IMR-90 (cell line): ENCODE data around the gene COLEC12.

ENCODE experiments used
- CEBPB ChIP-seq: IDR thresholded peaks from 2 replicates; pipeline ENCODE4 v1.6.1; 2012; ENCODE audit warnings: low read depth, low read length, improper control_type of control experiment
- FOS ChIP-seq: fragments of 150-350 bp; IDR thresholded peaks from 2 replicates; pipeline ENCODE4 v1.6.1; 2016; ENCODE audit warnings: low read depth, low read length
- POLR2A ChIP-seq: IDR thresholded peaks from 2 replicates; pipeline ENCODE4 v1.6.1; 2012; ENCODE audit warnings: mild to moderate bottlenecking, low read depth, low read length
- RAD21 ChIP-seq: IDR thresholded peaks from 2 replicates; pipeline ENCODE4 v1.6.1; 2012; ENCODE audit warnings: low read length, improper control_type of control experiment
- RCOR1 ChIP-seq: IDR thresholded peaks from 2 replicates; pipeline ENCODE4 v1.6.1; 2012; ENCODE audit warnings: mild to moderate bottlenecking, low read length, improper control_type of control experiment; ENCODE audit not compliant: insufficient replicate concordance
- RFX5 ChIP-seq: IDR thresholded peaks from 2 replicates; pipeline ENCODE4 v1.8.0; 2012; ENCODE audit warnings: low read depth, mild to moderate bottlenecking, low read length, moderate library complexity
- TF ChIP-seq, protein P1 (sequence below): conservative IDR thresholded peaks from 2 replicates; pipeline ENCODE4 v1.5.1; 2012; ENCODE audit warnings: mild to moderate bottlenecking, low read depth, low read length, improper control_type of control experiment
- TF ChIP-seq, protein P2 (sequence below): fragments of 150-350 bp; IDR thresholded peaks from 2 replicates; pipeline ENCODE4 v1.6.1; 2017; ENCODE audit warnings: mild to moderate bottlenecking, antibody characterized with exemption, low read length, low read depth

DNA sequence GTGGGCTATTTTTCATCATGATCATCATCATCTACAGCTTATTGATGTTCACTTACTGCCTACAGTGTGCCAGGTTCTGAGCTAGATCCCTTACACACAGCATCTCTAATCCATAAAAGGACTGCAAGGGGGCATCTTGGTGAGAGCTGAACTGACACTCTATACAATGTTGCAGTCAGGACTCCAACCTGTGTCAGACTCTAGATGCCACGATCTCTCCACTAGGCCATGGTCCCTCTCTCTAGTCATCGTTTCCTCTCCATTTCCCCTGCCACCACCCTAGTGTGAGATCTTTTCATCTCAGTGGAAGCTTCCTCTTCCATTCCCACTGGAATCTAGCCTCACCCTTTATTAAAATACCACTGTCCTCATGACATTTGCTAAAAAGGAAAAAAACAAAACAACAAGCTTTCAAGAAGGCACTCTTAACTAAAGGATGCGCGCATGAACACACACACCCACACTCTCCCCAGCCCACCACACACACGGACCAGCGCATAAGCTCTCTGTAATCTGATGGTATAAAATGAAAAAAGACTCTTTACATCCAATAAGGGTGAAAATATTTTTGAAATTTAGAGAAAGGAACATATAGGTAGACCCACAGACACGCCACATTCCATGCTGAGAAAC lies 139.3 kb downstream of the COLEC12 start:
- TF ChIP-seq, protein P1, sequence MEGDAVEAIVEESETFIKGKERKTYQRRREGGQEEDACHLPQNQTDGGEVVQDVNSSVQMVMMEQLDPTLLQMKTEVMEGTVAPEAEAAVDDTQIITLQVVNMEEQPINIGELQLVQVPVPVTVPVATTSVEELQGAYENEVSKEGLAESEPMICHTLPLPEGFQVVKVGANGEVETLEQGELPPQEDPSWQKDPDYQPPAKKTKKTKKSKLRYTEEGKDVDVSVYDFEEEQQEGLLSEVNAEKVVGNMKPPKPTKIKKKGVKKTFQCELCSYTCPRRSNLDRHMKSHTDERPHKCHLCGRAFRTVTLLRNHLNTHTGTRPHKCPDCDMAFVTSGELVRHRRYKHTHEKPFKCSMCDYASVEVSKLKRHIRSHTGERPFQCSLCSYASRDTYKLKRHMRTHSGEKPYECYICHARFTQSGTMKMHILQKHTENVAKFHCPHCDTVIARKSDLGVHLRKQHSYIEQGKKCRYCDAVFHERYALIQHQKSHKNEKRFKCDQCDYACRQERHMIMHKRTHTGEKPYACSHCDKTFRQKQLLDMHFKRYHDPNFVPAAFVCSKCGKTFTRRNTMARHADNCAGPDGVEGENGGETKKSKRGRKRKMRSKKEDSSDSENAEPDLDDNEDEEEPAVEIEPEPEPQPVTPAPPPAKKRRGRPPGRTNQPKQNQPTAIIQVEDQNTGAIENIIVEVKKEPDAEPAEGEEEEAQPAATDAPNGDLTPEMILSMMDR, result no peak
- TF ChIP-seq POLR2A (no peak), RAD21 (no peak), CEBPB (no peak), RFX5 (no peak), FOS (no peak), RCOR1 (no peak)
- TF ChIP-seq, protein P2, sequence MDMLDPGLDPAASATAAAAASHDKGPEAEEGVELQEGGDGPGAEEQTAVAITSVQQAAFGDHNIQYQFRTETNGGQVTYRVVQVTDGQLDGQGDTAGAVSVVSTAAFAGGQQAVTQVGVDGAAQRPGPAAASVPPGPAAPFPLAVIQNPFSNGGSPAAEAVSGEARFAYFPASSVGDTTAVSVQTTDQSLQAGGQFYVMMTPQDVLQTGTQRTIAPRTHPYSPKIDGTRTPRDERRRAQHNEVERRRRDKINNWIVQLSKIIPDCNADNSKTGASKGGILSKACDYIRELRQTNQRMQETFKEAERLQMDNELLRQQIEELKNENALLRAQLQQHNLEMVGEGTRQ, result no peak
